ENCODE results near the gene SELPLG.
A peak's percentile ranks its signal among the peaks of the same experiment; 100 is the strongest.
"Not testable (repeated sequence)": the region's sequence is repeated elsewhere in the genome, so short reads cannot be mapped to it uniquely, and the experiment has no call there.

The SELPLG gene

DNA sequence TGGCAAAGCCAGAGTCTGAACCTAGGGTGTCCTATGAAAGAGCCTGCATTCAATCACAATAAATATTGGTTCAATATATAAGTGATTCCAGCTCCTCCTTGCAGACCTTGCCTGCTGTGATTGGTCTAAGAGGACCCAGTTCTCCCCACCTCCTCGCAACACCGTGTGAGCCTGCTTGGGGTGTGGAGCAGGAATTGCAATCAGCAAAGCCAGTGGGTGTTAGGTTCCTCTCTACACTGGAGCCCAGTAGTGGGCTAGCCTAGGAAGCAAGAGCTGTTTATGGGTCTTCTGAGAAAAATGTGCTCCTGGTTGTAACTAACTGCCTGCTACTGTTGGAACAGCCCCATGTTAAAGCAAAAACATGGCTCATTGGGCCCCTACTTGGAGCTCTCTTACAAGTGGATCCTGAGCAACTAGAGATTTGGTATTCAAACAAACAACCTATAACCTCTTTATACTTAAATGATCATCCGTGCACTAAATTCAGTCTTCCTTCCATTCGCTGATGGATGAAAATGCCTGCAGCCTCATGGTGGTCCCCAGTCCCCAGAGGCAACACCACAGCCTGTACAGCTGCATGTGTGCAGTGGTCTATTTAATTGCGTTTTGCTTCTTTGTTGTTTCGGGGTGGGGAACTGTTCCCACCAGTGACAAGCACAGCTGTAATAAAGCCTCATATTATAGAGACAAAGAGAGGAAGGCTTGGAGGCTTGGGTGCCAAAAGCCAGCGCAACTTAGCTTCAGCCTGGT lies 3.7 kb upstream of the SELPLG start:
- no peak for DNase-seq

GRCh38 chr12:108635997-108636808 lies 2.5 kb upstream of the SELPLG start:
- DNase-seq, result no peak

DNA sequence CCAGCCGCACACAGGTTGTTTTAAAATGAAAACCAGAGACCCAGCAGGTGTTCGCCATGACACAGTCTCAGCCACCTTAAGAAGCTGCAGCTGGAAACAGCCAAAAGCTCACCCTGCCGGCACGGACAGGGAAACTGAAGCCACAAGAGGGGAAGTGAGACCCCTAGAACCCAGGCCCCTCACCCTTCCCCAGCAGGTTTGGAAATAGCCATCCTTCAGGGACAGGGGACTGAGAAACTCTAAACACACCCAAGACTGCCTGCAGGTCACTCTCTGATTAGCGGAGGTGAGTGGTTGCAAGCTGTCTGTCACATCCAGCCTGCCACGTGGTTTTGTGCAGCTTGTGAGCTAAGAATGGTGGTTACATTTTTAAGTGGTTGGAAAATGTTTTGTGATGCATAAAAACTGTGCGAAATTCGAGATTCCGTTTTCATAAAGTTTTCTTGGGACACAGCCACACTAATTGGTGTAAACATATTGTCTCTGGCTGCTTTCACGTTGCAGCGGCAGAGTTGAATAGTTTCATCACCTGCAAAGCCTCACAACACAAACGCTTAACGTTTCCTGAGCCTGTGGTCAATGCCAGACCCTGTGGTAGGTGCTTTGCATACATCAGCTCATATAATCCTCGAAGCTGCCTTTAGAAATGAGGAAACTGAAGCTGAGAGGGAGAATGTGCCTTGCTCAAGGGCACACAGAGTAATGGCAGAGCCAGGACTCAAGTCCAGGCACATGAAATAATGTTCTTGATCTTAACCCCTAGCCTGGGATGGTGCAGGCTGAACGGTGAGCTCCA lies 1.7 kb upstream of the SELPLG start:
- DNase-seq, result peak; percentile 87

DNA sequence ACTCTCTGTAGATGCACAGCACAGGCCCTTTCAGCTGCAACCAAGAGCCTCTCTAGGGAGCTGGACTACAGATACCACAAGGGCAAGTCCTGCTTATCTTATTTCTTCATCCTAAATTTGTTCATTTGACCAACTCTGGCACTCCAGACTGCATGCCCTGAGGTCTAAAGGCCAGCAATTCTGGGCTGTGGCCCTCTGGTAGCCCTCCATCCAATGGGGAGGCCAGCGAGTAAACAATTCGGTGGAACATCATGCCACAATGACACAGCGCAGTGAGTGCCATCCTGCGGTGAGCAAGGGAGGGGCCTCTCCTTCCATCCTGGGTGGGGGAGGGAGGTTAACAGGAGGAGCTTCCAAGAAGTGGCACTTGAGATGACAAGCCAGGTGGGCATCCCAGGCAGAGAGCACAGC lies 652 bp upstream of the SELPLG start:
- peak; percentile 92 for DNase-seq

DNA sequence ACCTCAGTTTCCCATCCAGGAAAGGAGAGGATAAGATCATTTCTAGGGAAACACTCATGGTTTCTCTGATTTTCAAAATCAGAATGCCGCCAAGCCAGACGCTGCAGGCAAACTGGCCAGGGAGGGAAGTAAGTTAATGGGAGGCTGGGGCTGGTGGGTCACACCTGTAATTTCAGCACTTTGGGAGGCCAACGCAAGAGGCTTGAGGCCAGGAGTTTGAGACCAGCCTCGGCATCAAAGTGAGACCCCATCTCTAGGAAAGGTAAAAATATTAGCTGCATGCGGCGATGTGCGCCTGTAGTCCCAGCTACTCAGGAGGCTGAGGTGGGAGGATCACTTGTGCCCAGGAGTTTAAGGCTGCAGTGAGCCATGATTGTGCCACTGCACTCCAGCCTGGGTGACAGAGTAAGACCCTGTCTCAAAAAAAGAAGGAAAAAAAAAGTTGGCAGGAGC lies 587 bp downstream of the SELPLG start:
- no peak for DNase-seq

DNA sequence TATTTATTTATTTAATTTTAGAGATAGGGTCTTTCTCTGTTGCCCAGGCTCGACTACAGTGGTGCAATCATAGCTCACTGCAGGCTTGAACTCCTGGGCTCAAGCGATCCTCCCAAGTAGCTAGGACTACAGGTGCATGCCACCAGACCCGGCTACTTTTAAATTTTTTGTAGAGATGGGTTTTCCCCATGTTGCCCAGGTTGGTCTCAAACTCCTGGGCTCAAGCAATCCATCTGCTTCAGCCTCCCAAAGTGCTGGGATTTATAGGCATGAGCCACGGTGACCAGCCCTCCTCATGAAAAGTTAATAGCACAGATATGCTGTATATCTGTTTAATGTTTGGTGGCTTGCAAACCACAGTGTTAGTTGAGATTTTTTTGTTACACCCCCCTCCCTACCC lies 2.4 kb downstream of the SELPLG start:
- DNase-seq, result not testable (repeated sequence)

GRCh38 chr12:108630481-108631207 lies 3.0 kb downstream of the SELPLG start:
- no peak for DNase-seq

GRCh38 chr12:108629824-108630476 lies 3.7 kb downstream of the SELPLG start:
- peak; percentile 83 for DNase-seq

DNA sequence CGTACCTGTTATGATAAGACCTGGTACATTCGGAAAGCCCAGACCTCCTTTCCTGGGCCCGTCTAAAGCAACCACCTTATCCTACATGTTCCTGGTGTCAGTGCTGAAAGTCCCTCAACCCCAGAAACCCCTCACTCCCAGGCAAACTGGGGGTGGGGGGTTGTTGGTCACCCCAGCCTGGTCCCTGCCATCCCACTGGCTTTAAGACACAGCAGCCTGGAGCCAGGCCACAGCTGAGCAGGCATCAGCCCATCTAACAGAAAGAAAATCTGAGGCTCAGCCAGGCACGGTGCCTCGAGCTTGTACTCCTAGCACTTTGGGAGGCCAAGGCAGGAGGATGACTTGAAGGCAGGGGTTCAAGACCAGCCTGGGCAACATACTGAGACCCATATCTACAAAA lies 4.5 kb downstream of the SELPLG start:
- no peak for DNase-seq

DNA sequence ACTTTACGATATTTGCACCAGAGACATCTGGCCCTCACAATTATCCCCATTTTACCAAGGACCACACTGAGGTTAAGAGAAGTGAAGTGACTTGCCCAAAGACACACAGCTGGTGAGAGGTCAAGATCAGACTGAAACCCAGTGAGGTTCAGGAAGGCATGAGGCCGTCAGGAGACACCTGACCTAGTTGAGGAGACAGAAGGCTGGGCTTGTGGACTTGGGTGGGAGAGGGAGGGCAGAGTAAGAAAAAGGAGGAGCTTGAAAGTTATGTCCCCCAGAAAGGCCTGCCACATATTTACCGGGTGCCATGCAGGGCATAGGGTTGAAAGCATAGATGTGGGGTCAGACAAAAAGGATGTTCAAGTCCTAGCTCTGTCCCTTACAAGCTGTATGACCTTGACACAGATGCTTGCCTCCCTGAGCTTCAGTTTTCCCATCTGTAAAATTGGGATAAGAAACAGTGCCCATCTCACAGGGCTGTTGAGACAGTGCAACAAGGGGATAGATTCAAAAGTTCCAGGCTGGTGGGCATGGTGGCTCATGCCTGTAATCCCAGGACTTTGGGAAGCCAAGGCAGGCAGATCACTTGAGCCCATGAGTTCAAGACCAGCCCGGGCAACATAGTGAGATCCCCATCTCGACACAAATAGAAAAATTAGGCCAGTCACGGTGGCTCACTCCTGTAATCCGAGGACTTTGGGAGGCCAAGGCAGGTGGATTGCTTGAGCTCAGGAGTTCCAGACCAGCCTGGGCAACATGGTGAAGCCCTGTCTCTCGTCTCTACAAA lies 6.4 kb downstream of the SELPLG start:
- DNase-seq, result no peak

GRCh38 chr12:108625228-108625627 lies 8.5 kb downstream of the SELPLG start:
- DNase-seq, result no peak

GRCh38 chr12:108623577-108623976 lies 10.1 kb downstream of the SELPLG start:
- DNase-seq, result no peak

DNA sequence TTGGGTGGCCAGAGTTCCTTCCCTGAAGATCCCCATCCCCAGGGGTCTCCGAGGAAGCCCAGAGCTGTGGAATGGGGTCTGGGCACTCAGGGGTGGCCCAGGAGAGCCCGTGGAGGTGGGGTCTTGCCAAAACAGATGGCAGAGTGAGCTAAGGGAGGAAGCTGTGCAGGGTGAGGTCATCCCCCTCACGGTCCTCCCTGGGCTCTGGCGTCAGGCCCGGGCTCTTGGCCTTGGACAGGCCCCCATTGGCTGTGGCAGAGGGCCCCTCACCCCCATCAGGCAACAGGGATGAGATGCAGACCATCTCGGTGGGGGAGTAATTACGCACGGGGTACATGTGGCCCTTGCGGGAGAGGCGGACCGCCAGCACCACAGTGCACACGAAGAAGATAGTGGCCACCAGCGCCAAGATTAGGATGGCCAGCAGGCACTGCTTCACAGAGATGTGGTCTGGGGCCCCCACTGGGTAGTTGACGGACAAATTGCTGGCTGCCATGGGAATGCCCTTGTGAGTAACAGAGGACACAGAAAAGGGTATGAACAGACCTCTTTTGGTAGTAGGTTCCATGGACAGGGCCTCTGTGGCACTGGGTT lies 10.7 kb downstream of the SELPLG start:
- no peak for DNase-seq

DNA sequence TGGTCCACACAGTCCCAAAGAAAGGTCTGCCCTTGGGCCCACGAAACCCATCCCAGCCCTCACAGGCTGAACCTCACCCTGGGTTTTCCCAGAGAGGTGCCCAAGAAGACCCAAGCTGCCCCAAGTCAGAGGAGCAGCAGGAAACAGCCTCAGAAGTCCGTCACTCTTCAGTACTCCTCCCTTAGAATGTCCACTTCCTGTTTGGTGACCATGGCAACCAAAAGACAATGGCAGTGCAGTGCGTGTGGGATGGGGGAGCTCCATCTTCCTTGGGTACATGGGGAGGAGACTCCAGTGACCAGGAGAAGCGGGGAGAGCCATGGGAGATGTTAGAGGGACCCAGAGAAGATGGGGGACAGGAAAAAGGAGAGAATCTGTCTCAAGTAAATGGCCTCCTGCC lies 11.3 kb downstream of the SELPLG start:
- no peak for DNase-seq

DNA sequence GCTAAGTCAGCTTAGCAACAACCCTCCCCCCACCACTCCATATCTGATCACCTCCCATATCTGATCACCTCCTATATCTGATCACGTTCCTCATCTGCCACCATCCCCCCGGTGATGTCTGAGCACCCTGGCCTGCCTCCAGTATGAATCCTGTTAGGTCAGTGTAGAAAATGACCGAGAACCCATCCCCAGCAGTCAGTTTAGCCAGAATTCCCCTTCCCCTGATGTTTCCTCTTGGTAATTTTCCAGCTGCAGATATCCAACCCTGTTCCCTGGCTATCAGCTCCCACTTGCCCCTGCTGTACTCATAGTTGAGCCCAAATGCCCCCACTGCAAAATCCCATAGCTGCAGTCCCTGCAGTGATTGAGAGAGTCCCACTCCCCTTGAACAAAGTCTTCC lies 12.5 kb downstream of the SELPLG start:
- no peak for DNase-seq

DNA sequence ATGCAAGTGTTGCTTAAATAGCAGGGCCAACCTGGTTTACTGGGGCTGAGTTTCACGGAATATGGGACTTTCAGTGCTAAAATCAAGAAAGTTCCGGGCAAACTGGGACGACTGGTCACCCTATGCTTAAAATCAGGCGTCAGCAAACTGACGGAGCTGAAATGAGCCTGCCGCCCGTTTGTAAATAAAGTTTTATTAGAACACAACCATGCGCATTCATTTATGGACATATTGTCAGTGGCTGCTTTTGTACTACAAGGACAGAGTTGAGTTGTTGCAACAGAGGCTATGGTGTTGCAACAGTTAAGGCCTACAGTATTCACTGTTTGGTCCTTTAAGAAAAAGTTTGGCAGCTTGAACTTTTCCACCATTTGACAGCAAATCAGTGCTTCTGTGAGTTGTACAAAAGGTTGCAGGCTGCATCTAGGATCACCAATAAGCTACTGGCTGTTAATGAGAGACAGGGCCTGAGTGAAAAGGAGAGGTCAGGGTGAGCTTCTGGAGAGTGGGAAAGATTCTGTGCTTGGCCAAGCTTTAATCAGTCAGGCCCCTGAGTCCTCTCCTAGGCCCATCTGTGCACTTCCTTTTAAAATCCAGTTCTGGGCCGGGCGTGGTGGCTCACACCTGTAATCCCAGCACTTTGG lies 13.3 kb downstream of the SELPLG start:
- DNase-seq, result no peak

GRCh38 chr12:108619369-108620160 lies 14.1 kb downstream of the SELPLG start:
- no peak for DNase-seq

GRCh38 chr12:108618953-108619274 lies 14.8 kb downstream of the SELPLG start:
- not testable (repeated sequence) for DNase-seq

GRCh38 chr12:108618079-108618952 lies 15.4 kb downstream of the SELPLG start:
- peak; percentile 83 for DNase-seq
